Fibroblast of villous mesenchyme (primary cell): ENCODE data around the gene LYRM4. TPM values are rescaled to one million over a fixed set of nuclear protein-coding genes. Genes with fewer than 3 reads are reported as not detected.
A peak's percentile ranks its signal among the peaks of the same experiment; 100 is the strongest.

Source experiments
- DNase-seq: peaks from one replicate; pipeline ENCODE4 v3.0.0-alpha.2; 2010; ENCODE audit warnings: low read depth
- H3K4me3 ChIP-seq: 2 replicates; pipeline ENCODE4 v1.5.1; 2011; ENCODE audit warnings: low read depth, mild to moderate bottlenecking, low read length
- total RNA-seq: library from RNA; depleted of rRNA; stranded (reverse); fragments of >200 nt; gene quantifications from 2 replicates; pipeline ENCODE4 v1.2.3, GENCODE V29; 2012
- TF ChIP-seq, protein P1 (sequence below): IDR thresholded peaks from 2 replicates; pipeline ENCODE4 v1.5.1; 2012; ENCODE audit warnings: low read depth, mild to moderate bottlenecking, low read length; ENCODE audit not compliant: insufficient read depth

LYRM4 gene
- total RNA-seq, 1 donor = 13.4 TPM

DNA sequence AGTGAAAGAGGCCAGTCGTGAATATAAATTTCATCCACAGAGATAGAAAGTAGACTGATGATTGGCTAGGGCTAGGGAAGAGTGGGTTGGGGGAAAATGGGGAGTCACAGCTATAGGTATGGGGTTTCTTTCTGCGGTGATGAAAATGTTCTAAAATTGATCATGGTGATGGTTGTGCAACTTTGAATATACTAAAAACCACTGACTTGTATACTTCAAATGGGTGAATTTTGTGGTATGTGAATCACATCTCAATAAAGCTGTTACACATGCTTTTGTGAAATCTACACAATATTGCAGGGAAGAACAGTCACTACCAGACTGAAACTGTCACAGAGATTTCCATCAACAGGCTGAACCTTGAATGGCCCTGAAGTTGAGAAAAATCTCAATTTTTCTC, 61.5 kb downstream of the LYRM4 start:
- H3K4me3 ChIP-seq = no peak overlapping the region
- no peak for DNase-seq
- TF ChIP-seq, protein P1, sequence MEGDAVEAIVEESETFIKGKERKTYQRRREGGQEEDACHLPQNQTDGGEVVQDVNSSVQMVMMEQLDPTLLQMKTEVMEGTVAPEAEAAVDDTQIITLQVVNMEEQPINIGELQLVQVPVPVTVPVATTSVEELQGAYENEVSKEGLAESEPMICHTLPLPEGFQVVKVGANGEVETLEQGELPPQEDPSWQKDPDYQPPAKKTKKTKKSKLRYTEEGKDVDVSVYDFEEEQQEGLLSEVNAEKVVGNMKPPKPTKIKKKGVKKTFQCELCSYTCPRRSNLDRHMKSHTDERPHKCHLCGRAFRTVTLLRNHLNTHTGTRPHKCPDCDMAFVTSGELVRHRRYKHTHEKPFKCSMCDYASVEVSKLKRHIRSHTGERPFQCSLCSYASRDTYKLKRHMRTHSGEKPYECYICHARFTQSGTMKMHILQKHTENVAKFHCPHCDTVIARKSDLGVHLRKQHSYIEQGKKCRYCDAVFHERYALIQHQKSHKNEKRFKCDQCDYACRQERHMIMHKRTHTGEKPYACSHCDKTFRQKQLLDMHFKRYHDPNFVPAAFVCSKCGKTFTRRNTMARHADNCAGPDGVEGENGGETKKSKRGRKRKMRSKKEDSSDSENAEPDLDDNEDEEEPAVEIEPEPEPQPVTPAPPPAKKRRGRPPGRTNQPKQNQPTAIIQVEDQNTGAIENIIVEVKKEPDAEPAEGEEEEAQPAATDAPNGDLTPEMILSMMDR = no peak

DNA sequence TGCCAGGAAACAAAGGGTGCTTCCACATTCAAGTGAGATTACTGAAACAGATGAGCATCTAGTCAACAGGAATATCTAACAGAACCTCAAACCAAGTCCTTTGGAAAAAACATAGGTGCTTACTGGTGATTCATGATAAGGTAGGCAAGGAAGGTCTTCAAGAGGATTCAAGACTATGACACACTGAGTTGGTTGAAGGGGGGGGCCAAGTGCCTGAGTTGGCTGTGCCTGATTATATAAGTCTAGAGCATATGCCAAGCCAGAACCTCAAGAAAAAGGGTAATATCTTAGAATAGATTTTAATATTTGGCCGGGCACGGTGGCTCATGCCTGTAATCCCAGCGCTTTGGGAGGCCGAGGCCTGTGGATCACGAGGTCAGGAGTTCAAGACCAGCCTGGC, 63.7 kb downstream of the LYRM4 start:
- DNase-seq = no peak

DNA sequence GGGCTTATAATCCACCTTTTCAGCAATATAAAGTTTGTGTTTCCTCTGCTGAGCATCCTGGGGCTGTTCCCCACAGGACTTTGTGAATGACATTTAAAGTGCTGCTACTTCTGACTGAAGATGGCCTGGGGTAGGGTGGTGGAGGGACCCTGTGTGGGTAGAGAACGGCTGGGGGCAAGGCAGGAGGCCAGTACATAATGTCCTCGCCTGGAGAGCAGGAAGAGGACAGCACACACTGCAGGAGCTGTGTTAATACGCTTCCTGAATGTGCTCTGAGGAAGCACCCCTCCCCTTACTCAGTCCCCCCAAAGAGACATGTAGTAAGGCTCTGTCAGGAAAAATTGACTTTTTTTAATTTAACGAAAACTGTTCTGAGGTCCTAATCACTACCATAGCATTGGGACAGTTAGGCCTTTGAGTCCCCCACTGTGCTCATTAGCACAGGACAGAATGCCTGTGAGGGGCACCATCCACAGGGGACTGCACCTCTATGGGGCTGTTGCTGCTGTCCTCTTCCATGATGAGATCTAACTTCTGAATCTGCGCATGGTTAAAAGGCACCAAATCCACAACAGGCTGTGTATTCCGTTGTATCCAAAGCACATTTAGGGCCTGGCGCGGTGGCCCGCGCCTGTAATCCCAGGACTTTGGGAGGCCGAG, 68.5 kb downstream of the LYRM4 start:
- DNase-seq = no peak
- no peak overlapping the region for H3K4me3 ChIP-seq
- TF ChIP-seq, protein P1 = no peak

More for the DNA sequence above, 63.7 kb downstream of the LYRM4 start:
- H3K4me3 ChIP-seq = no peak overlapping the region
- TF ChIP-seq, protein P1 = no peak

DNA sequence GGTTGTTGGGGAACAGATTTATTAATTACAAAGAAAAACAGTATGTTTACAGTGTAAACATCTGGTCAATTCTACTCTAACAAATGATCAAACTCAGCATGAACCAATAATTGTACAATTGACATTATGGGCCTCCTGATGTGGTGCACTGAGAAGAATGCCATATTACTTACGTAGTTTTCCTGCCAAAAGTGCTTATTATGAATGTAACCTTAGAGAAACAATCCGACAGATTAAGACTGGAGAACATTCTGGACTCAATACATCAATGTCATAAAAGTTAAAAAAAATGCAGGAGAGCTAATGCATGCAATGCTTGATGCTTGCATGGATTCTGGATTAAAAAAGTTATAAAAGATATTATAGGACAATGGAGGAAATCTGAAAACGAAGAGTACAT, 69.0 kb downstream of the LYRM4 start:
- no peak for DNase-seq
- no peak overlapping the region for H3K4me3 ChIP-seq
- TF ChIP-seq, protein P1 = no peak

DNA sequence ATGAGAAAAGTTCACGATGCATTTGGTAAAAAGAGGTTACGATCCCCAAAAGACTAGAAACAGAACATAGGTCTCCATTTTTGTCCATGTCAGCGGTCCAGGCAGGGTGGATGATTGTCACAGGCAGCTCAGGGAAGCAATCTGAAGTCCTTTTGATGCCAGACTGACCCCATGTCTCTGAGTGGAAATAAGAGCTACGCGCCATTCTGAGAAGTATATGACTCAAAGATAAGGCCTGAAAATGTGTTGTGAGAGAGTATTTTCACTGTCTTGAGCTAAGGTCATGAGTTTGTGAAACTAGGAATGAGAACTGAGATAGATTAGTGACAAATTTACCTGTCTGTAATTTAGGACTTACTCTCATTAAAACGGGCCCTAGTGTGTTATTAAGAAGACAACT, 69.5 kb downstream of the LYRM4 start:
- TF ChIP-seq, protein P1 = no peak
- H3K4me3 ChIP-seq = no peak overlapping the region
- DNase-seq = no peak

GRCh38 chr6:5190507-5190906, 70.2 kb downstream of the LYRM4 start:
- TF ChIP-seq, protein P1 = no peak
- DNase-seq = peak; percentile 97
- no peak overlapping the region for H3K4me3 ChIP-seq

DNA sequence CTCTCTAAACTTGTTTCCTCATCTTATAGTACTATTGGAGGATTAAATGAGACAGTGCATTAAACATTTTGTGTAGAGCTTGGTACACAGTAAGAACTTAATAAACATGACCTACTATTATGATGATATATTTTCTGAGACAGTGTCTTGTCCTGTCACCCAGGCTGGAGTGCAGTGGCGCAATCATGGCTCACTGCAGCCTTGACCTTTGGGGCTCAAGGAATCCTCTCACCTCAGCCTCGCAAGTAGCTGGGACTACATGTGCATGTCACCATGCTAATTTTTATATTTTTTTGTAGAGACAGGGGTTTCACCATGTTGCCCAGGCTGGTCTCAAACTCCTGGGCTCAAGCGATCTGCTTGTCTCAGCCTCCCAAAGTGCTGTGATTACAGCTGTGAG, 72.1 kb downstream of the LYRM4 start:
- TF ChIP-seq, protein P1 = no peak
- no peak for DNase-seq
- H3K4me3 ChIP-seq = no peak overlapping the region
